Activated naive CD4-positive, alpha-beta T cell treated with Interleukin-2 at 50 U/mL for 16 hours (primary cell): ENCODE measurements around the gene STAT1.

Experiments
- DNase-seq: peaks from one replicate; pipeline ENCODE4 v3.0.0-alpha.2; 2020

Gene STAT1

GRCh38 chr2:191013932-191014652 lies at the start of gene STAT1:
TSS of gene STAT1 (minus strand) at chr2:191014171. CDS start at chr2:191010003, 4,168 bp downstream.
- peak; percentile 97 for DNase-seq

- DNase-seq, result no peak
Measured at GRCh38 chr2:191063584-191063983, 49.6 kb upstream of the STAT1 start.

- no peak for DNase-seq
Measured at GRCh38 chr2:191061381-191061980, 47.5 kb upstream of the STAT1 start.

- no peak for DNase-seq
Measured at GRCh38 chr2:191059308-191059707, 45.3 kb upstream of the STAT1 start.

- no peak for DNase-seq
Measured at GRCh38 chr2:191056228-191056627, 42.3 kb upstream of the STAT1 start.

GRCh38 chr2:191053256-191053655 lies 39.3 kb upstream of the STAT1 start:
- no peak for DNase-seq

GRCh38 chr2:191051825-191052778 lies 38.1 kb upstream of the STAT1 start:
- no peak for DNase-seq

GRCh38 chr2:191051177-191051576 lies 37.2 kb upstream of the STAT1 start:
- DNase-seq, result no peak

- DNase-seq, result no peak
Measured at GRCh38 chr2:191050640-191050987, 36.6 kb upstream of the STAT1 start.

- no peak for DNase-seq
Measured at GRCh38 chr2:191049728-191050639, 36.0 kb upstream of the STAT1 start.

GRCh38 chr2:191048073-191048472 lies 34.1 kb upstream of the STAT1 start:
- no peak for DNase-seq

GRCh38 chr2:191045141-191045540 lies 31.2 kb upstream of the STAT1 start:
- DNase-seq, result no peak

- no peak for DNase-seq
Measured at GRCh38 chr2:191043438-191043837, 29.5 kb upstream of the STAT1 start.

GRCh38 chr2:191041418-191042161 lies 27.6 kb upstream of the STAT1 start:
- DNase-seq, result no peak

- DNase-seq, result no peak
Measured at GRCh38 chr2:191039616-191040015, 25.6 kb upstream of the STAT1 start.

GRCh38 chr2:191038741-191039140 lies 24.8 kb upstream of the STAT1 start:
- DNase-seq, result no peak

- peak; percentile 46 for DNase-seq
Measured at GRCh38 chr2:191038241-191038725, 24.3 kb upstream of the STAT1 start.

- no peak for DNase-seq
Measured at GRCh38 chr2:191037351-191037750, 23.4 kb upstream of the STAT1 start.

GRCh38 chr2:191036363-191036762 lies 22.4 kb upstream of the STAT1 start:
- no peak for DNase-seq

GRCh38 chr2:191032588-191033429 lies 18.8 kb upstream of the STAT1 start:
- no peak for DNase-seq

GRCh38 chr2:191031256-191031655 lies 17.3 kb upstream of the STAT1 start:
- DNase-seq, result no peak
